GM21447 (cell line): ENCODE data around the gene DLGAP1.
"Not testable (repeated sequence)": the region's sequence is repeated elsewhere in the genome, so short reads cannot be mapped to it uniquely, and the experiment has no call there.

ENCODE experiments used
- ATAC-seq: cut with Tn5 transposase; IDR thresholded peaks from one replicate; pipeline ENCODE4 v1.9.1; 2021; ENCODE audit not compliant: unreplicated experiment

DLGAP1 gene

DNA sequence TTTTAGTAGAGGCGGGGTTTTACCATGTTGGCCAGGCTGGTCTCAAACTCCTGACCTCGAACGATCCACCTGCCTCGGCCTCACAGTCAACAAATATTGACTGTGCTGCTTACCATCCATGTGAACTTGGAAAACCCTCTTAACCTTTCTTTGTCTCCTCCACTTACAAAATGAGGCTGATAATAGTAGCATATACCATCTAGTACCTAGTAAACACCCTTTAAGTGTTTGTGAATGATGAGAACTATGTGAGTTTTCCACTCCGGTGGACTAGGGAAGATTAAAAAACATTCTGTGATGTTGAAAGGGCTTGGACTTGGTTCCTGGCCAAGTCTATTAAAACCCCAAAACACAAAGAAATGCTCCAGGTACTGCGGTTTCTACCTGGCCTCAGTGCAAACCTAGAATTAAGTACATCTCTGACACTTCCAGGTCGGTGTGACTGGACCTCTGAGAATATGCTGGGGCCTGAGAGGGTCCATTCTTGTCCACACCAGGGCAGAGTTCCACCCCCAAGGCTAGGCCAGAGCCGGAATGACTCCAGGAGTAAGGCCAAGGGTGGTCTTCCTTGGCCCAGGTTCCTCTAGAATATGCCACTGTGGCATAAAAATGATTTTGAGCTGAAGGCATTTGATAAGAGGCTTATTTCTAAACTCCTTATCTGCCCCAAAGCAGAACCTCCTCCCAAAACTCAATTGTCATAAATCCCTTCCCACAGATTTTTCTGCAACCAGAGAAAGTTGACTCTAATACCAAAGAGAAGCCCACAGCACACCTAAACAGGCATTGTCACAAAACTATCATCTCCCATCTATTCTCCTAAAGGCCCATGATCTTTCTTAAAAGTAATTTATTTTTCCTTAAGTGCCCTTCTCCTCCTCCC, 787.6 kb downstream of the DLGAP1 start:
- no peak for ATAC-seq

- ATAC-seq, result no peak
These were observed 788.4 kb downstream of the DLGAP1 start for GRCh38 chr18:3666526-3667254.

- ATAC-seq, result peak; percentile 60
These were observed 789.2 kb downstream of the DLGAP1 start for GRCh38 chr18:3665780-3666525.

GRCh38 chr18:3665204-3665603, 789.9 kb downstream of the DLGAP1 start:
- ATAC-seq, result no peak

DNA sequence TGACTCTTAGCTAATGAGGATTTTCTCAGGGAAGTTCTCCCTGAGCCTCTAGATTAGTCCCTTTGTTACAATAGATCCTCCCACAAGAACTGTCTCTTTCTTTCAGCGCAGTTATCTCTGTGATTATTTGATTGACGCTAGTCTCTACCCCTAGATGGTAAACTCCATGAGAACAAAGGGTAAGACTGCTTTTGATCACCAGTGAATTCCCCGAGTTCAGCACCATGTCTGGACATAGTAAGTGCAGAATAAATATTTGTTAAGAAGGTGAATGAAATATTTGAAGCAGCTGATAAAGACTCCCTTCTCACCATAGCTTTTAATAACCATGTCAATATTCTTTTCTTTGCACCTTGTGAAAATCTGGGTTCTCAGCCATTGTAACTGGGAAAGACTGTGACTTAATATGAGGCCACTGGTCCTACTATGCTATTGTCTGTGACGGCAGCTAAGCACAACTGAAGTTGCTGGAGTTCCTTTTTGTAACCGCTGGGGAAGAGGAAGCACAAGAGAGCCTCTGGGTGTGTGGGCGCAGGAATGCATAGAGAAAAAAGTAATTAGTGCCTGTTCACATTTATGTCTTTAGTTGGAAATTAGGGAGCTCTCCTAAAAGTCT, 790.4 kb downstream of the DLGAP1 start:
- ATAC-seq, result no peak

DNA sequence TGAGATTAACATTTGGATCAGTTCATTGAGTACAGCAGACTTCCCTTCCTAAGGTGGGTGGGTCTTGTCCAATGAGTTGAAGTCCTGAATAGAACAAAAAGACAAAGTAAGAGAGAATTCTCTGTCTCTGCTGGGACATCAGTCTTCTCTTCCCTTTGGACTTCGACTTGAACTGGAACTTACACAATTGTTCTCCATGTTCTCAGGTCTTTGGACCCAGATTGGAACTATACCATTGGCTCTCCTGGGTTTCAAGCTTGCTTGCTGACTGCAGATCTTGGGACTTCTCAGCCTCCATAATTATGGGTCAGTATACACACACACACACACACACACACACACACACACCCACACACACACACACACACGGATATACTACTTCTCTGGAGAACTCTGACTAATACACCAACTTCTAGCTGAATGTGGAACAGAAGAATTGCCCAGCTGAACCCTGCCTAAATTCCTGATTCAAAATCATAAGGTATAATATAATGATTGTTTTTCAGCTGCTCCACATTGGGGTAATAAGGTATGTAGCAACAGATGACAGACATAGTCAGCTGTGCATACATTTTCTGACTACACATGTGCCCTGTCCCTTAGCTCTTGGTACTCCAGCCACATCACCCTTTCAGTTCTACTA, 791.1 kb downstream of the DLGAP1 start:
- ATAC-seq, result no peak

DNA sequence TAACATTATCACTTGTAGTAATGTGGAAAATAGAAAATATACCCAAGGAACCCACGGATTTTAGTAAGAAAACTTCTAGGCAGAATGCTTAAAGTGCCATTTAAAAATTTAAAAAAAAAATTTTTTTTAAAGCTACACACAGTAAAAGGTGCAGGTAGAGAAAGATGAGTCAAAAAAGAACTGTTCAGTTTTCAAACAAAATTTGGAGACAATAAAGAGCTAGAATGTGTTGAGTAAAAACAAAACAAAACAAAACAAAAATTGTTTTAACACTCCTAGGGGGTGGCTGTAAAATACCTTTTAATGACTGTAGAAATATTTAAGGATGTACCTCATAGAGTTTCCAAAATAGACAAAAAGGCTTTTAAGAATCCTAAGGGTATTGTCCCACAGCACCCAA, 793.1 kb downstream of the DLGAP1 start:
- ATAC-seq, result no peak

GRCh38 chr18:3660739-3661515, 794.2 kb downstream of the DLGAP1 start:
- ATAC-seq, result no peak

GRCh38 chr18:3658529-3658928, 796.6 kb downstream of the DLGAP1 start:
- ATAC-seq, result no peak

- no peak for ATAC-seq
These were observed 799.7 kb downstream of the DLGAP1 start for GRCh38 chr18:3655254-3656050.

DNA sequence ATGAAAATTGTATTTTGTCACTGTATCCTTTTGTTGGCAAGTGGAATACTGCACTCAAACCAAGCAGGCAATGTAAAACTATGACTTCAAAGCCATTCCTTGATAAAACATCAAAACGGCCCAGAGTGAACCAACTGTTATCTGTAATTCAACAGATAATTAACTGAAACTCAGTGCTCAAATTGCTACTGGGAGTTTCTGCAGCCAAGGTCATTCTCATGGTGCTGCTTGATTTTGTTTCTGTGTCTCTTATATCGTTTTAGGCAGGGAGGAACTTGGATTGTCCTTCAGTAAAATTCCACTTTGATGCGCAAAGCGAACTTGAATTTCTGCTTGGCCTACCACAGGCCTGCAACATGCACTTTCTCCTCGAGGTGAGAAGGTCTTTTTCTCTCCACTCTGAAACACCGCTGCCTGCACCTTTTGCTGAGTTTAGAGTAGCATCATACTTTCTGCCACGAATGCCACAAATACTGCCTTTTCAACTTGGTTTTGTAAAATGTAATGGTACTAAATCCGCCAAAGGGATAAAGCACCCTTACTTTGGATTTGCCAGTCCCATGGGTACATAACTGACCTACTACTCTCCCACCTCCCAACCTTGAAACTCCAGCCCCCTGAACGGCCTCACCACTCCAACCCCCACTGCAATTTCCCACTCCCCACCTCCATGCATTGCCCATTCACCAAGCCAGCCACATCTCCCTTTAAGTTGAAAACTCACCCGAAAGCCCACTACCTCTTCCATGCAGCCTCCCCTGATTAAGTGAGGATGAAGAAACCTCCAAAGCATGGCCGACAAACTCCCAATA, 800.5 kb downstream of the DLGAP1 start:
- ATAC-seq, result no peak

DNA sequence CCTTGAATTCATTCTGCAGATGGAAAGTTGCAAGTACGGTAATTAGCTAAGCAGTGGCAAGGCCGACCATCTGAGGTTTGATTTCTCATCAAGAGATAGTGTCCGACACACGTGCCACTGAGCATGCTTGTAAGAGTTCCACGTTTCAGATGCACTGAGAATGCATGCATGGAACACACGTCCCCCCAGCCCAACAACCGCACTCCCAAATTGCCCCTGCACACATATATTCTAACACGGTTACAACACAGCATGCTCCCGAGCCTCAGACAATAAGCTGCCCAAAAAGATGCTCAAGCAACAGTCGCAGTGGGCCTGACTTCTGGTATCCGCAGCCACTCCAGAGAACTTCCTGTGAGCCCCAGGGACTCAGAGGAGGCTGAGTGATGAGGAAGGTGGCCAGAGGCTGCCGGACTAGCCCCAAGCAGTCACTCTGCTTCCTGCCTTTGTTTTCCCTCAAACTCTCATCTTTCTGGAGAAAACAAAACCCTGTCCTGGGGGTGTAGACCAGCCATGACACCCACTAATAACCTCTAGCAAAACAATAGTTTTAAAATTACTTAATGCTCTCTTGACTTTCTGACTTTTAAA, 801.2 kb downstream of the DLGAP1 start:
- ATAC-seq, result no peak

- no peak for ATAC-seq
These were observed 801.8 kb downstream of the DLGAP1 start for GRCh38 chr18:3653263-3653850.

GRCh38 chr18:3652380-3653262, 802.5 kb downstream of the DLGAP1 start:
- ATAC-seq, result no peak

GRCh38 chr18:3651266-3651665, 803.8 kb downstream of the DLGAP1 start:
- ATAC-seq, result no peak

DNA sequence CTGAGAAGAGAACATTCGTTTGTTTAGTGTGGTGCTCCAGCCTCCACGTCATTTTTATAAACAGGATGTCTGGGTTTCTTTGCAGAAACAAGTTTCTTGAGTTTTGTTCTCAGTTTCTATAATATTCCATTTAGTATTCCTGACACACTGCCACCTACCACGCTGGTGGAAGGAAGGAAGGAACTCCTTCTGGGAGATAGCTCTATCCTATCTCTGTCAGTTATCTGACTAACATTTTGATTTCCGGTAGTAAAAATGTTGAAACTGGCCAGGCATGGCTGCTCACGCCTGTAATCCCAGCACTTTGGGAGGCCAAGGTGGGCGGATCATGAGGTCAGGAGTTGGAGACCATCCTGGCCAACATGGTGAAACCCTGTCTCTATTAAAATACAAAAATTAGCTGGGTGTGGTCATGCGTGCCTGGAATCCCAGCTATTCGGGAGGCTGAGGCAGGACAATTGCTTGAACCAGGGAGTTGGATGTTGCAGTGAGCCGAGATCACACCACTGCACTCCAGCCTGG, 804.5 kb downstream of the DLGAP1 start:
- not testable (repeated sequence) for ATAC-seq
